ENCODE data around the gene ST6GAL2. TPM values are rescaled to one million over a fixed set of nuclear protein-coding genes. Genes with fewer than 3 reads are reported as not detected.

The ST6GAL2 gene
- total RNA-seq, 1 experiment from 2014 or later, result not detected

- Mint-ChIP-seq H3K27me3 (ENCODE audit: unreplicated experiment) (no peaks in the 10 kb centered on the region), H3K27ac (ENCODE audit: unreplicated experiment) (no peak overlapping the region), H3K4me1 (ENCODE audit: low read depth, unreplicated experiment) (no peaks in the 10 kb centered on the region), H3K4me3 (ENCODE audit: low read depth, unreplicated experiment) (no peak overlapping the region), H3K36me3 (ENCODE audit: insufficient read depth, unreplicated experiment) (no peaks in the 10 kb centered on the region), H3K9me3 (ENCODE audit: low read depth, unreplicated experiment) (peaks cover 8% of the 10 kb centered on the region)
- BruUV-seq (replicated peaks), result no TSS peak
- intact Hi-C loops (cut with micrococcal nuclease; ENCODE audit: unreplicated experiment), result no loop called here
- DNase-seq, result no peak
- TF ChIP-seq CTCF (IDR thresholded peaks at IDR 0.05; ENCODE audit: unreplicated experiment), result no peak
- CTCF ChIA-PET, result no interaction called here
Observed at GRCh38 chr2:106868275-106868674, 17.7 kb downstream of the ST6GAL2 start.

- no TSS peak for BruUV-seq (replicated peaks)
- CTCF ChIA-PET, result no interaction called here
- TF ChIP-seq CTCF (IDR thresholded peaks at IDR 0.05; ENCODE audit: unreplicated experiment), result no peak
Observed at GRCh38 chr2:106867196-106867953, 18.6 kb downstream of the ST6GAL2 start.

GRCh38 chr2:106866641-106867040, 19.3 kb downstream of the ST6GAL2 start:
- H3K4me3 Mint-ChIP-seq (ENCODE audit: low read depth, unreplicated experiment), result no peak overlapping the region
- H3K4me1 Mint-ChIP-seq (ENCODE audit: low read depth, unreplicated experiment), result no peaks in the 10 kb centered on the region
- TF ChIP-seq CTCF (IDR thresholded peaks at IDR 0.05; ENCODE audit: unreplicated experiment), result no peak
- BruUV-seq (replicated peaks), result no TSS peak
- H3K36me3 Mint-ChIP-seq (ENCODE audit: insufficient read depth, unreplicated experiment), result no peaks in the 10 kb centered on the region
- no peak for DNase-seq
- CTCF ChIA-PET, result no interaction called here
- intact Hi-C loops (cut with micrococcal nuclease; ENCODE audit: unreplicated experiment), result no loop called here
- peaks cover 8% of the 10 kb centered on the region for H3K9me3 Mint-ChIP-seq (ENCODE audit: low read depth, unreplicated experiment)
- no peaks in the 10 kb centered on the region for H3K27me3 Mint-ChIP-seq (ENCODE audit: unreplicated experiment)
- H3K27ac Mint-ChIP-seq (ENCODE audit: unreplicated experiment), result no peak overlapping the region

More at GRCh38 chr2:106867196-106867953, 18.6 kb downstream of the ST6GAL2 start:
- H3K36me3 Mint-ChIP-seq (ENCODE audit: insufficient read depth, unreplicated experiment), result no peaks in the 10 kb centered on the region
- H3K4me3 Mint-ChIP-seq (ENCODE audit: low read depth, unreplicated experiment), result no peak overlapping the region
- H3K27me3 Mint-ChIP-seq (ENCODE audit: unreplicated experiment), result no peaks in the 10 kb centered on the region
- intact Hi-C loops (cut with micrococcal nuclease; ENCODE audit: unreplicated experiment), result no loop called here
- no peak overlapping the region for H3K27ac Mint-ChIP-seq (ENCODE audit: unreplicated experiment)
- peaks cover 8% of the 10 kb centered on the region for H3K9me3 Mint-ChIP-seq (ENCODE audit: low read depth, unreplicated experiment)
- no peaks in the 10 kb centered on the region for H3K4me1 Mint-ChIP-seq (ENCODE audit: low read depth, unreplicated experiment)
- no peak for DNase-seq

GRCh38 chr2:106864051-106864450, 21.9 kb downstream of the ST6GAL2 start:
- H3K27me3 Mint-ChIP-seq (ENCODE audit: unreplicated experiment), result no peaks in the 10 kb centered on the region
- H3K9me3 Mint-ChIP-seq (ENCODE audit: low read depth, unreplicated experiment), result peaks cover 6% of the 10 kb centered on the region
- BruUV-seq (replicated peaks), result no TSS peak
- no peak overlapping the region for H3K4me3 Mint-ChIP-seq (ENCODE audit: low read depth, unreplicated experiment)
- no peak for TF ChIP-seq CTCF (IDR thresholded peaks at IDR 0.05; ENCODE audit: unreplicated experiment)
- no peak overlapping the region for H3K27ac Mint-ChIP-seq (ENCODE audit: unreplicated experiment)
- CTCF ChIA-PET, result no interaction called here
- H3K4me1 Mint-ChIP-seq (ENCODE audit: low read depth, unreplicated experiment), result no peaks in the 10 kb centered on the region
- intact Hi-C loops (cut with micrococcal nuclease; ENCODE audit: unreplicated experiment), result no loop called here
- DNase-seq, result no peak
- H3K36me3 Mint-ChIP-seq (ENCODE audit: insufficient read depth, unreplicated experiment), result no peaks in the 10 kb centered on the region

Measured in Calu3 (cell line).